ENCODE results near the gene TOGARAM1.

Gene TOGARAM1

GRCh38 chr14:44962334-44963043 lies 499 bp downstream of the TOGARAM1 start:
- in situ Hi-C loops (cut with MboI; ENCODE audit: low pct_unique_long_range_greater_than_20kb, low sequenced_read_pairs) = no loop called here
- peak; percentile 63 for DNase-seq

- in situ Hi-C loops (cut with MboI; ENCODE audit: low pct_unique_long_range_greater_than_20kb, low sequenced_read_pairs) = no loop called here
- DNase-seq = no peak
These were observed 1.1 kb downstream of the TOGARAM1 start for GRCh38 chr14:44963044-44963528.

- in situ Hi-C loops (cut with MboI; ENCODE audit: low pct_unique_long_range_greater_than_20kb, low sequenced_read_pairs) = no loop called here
- DNase-seq = no peak
These were observed 1.9 kb downstream of the TOGARAM1 start for GRCh38 chr14:44963775-44964380.

DNA sequence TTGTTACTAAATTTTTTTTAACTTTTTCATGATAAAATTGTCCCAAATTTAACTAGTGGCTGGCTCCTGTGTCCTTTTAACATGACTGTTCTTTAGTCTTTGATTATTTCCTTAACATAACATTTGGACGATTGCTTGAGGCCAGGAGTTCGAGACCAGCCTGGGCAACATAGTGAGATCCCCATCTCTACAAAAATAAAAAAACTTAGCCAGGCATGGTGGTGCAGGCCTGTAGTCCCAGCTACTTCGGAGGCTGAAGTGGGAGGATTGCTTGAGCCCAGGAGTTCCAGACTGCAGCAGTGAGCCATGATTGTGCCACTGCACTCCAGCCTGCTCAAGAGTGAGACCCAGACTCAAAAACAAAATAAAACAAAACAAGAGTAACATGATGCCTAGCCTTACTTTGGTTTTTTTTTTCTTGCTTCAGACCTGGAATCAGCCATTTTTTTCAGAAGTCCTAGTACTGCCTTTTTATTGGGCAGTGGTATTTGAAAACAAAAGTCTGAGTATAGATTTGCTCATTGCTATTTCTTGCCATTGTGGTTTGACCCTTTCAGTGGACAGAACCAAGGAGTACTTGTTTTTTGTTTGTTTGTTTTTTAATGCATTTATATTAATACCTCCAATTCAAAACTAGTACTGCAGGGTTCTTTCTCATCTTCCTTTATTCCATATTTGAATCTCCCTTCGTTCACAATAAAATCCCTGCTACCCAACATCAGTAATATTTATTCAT lies 4.8 kb downstream of the TOGARAM1 start:
- in situ Hi-C loops (cut with MboI; ENCODE audit: low pct_unique_long_range_greater_than_20kb, low sequenced_read_pairs) = no loop called here
- DNase-seq = no peak

GRCh38 chr14:44968714-44969113 lies 6.7 kb downstream of the TOGARAM1 start:
- DNase-seq = no peak
- in situ Hi-C loops (cut with MboI; ENCODE audit: low pct_unique_long_range_greater_than_20kb, low sequenced_read_pairs) = no loop called here

DNA sequence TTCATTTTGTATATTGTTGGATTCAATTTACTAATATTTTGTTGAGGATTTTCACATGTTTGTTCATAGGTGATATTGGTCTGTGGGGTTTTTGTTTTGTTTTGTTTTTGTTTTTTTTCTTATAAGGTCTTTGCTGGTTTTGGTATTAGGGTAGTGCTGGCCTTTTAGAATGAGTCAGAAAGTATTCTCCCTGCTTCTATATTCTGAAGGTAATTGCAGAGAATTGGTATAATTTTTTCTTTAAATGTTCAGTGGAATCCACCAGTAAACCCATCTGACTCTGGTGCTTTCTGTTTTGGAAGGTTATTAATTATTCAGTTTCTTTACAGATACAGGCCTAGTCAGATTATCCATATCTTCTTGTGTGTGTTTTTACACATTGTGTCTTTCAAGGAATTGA lies 8.9 kb downstream of the TOGARAM1 start:
- in situ Hi-C loops (cut with MboI; ENCODE audit: low pct_unique_long_range_greater_than_20kb, low sequenced_read_pairs) = no loop called here

DNA sequence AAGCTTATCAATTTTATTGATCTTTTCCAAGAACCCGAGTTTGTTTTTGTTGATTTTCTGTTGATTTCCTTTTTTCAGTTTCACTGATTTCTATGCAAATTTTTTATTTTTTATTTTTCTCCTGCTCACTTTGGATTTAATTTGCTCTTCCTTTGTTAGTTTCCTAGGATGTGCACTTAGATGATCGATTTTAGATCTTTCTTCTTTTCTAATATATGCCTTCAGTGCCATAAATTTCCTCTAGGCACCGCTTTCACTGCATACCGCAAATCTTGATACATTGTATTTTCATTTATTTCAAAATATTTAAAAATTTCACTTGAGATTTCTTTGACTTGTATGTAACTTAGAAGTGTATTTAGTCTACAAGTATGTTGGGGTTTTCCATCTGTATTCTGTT lies 9.5 kb downstream of the TOGARAM1 start:
- no peak for DNase-seq
- in situ Hi-C loops (cut with MboI; ENCODE audit: low pct_unique_long_range_greater_than_20kb, low sequenced_read_pairs) = no loop called here

More for the DNA sequence above, 8.9 kb downstream of the TOGARAM1 start:
- DNase-seq = no peak

DNA sequence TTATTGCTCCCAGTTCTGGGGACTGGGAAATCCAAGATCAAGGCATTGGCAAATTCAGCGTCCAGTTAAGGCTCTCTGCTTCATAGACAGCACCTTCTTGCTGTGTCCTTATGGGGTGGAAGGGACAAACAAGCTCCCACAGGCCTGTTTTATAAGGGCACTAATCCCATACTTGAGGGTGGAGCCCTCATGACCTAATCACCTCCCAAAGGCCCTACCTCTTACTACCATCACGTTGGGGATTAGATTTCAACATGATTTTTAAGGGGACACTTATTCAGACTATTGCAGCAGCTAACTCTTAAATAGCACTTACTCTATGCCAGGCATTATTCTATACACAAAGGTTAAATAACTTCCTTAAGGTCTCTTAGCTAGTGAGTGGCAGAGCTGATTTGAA lies 17.3 kb downstream of the TOGARAM1 start:
- in situ Hi-C loops (cut with MboI; ENCODE audit: low pct_unique_long_range_greater_than_20kb, low sequenced_read_pairs) = no loop called here
- DNase-seq = no peak

DNA sequence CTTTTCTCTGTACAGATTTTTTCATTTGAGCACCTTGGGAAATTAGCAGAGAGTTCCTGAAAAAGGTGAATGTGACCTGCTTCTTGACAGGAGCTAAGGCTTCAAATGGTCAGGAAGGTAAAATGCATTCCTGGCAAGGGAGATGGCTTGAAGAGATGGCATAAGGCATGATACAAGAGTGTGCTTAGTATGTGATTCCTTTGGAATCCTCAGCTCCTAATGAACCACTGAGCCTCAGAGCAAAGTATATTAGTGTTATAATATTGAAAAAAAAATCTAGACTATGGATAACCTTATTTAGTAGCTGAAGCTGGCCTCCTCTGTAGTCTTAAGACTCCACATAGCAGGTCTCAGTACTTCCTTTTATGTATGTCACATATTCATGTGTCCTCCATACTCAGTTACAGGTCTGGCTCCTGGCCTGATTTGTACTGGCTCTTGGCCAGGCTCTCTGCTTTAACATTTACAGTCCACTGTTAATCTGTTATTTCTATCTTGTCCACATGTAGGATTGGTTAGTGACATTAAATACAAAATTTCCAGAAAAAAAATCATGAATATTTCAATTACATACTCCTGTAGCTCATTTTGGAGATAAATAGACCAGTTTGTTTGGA lies 17.9 kb downstream of the TOGARAM1 start:
- no peak for DNase-seq
- in situ Hi-C loops (cut with MboI; ENCODE audit: low pct_unique_long_range_greater_than_20kb, low sequenced_read_pairs) = no loop called here

- no peak for DNase-seq
- in situ Hi-C loops (cut with MboI; ENCODE audit: low pct_unique_long_range_greater_than_20kb, low sequenced_read_pairs) = no loop called here
These were observed 19.2 kb downstream of the TOGARAM1 start for GRCh38 chr14:44981198-44981597.

DNA sequence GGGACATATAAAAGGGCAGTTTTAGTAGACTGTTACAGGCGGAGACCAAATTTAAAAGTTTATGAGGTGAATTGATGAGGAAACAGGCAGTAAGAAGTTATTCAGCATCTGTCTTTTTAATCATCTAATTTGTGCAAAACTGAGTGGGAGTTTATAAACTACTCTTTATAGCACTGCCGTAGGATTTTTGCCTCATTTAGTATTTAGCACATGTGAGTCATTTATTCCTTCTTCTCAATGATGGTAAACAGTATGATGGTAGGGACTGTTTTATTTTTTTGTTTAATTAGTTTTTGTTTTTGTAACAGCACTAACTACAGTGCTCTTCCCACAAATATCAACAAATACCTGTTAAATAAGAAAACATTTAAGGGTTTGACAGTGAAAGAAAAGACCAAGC lies 20.6 kb downstream of the TOGARAM1 start:
- no peak for DNase-seq
- in situ Hi-C loops (cut with MboI; ENCODE audit: low pct_unique_long_range_greater_than_20kb, low sequenced_read_pairs) = no loop called here

DNA sequence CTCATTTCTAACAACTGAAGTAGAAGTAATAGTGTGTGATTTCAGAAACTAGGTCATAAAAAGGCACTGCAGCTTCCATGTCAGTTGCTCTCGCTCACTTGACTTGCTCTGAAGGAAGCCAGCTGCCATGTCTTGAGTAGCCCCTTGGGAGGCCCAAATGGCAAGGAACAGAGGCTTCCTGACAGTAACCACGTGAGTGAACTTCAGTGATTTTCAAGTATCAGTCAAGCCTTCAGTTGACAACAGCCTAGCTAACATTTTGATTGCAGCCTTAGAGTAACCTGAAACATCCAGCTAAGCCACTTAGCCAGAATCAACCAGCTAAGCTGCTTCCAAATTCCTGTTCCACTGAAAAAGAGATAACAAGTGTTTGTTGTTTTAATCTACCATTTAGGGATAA lies 26.7 kb downstream of the TOGARAM1 start:
- in situ Hi-C loops (cut with MboI; ENCODE audit: low pct_unique_long_range_greater_than_20kb, low sequenced_read_pairs) = no loop called here
- DNase-seq = no peak

DNA sequence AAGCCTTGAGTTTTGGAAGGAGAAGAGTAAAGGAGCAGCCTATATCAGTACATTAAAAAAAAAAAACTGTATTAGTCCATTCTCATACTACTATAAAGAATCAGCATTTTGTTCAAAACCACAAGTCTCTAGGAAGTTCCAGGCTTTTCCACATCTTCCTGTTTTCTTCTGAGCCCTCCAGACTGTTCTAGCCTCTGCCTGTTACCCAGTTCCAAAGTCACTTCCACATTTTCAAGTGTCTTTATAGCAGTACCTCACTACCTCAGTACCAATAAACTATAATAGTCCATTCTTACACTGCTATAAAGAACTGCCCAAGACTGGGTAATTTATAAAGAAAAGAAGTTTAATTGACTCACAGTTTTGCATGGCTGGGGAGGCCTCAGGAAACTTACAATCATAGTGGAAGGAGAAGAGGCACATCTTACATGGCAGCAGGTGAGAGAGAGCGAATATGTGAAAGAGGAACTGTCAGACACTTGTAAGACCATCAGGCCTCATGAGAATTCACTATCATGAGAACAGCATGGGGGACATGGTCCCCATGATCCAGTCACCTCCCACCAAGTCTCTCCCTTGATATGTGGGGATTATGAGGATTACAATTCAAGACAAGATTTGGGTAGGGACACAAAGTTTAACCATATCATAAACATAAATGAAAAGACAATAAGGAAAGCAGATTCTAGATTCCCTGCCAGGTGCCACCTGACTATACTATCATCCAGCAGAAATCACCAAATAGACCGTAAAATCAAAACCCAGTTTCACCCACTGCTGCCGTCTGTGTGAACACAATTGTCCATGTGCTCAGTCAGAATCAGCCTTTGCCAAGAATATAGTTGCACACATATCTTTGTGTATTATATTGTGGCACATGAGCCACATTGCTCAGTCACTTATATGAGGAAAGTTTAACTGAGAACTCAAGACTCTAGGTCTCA lies 27.8 kb downstream of the TOGARAM1 start:
- in situ Hi-C loops (cut with MboI; ENCODE audit: low pct_unique_long_range_greater_than_20kb, low sequenced_read_pairs) = no loop called here
- peak; percentile 73 for DNase-seq

DNA sequence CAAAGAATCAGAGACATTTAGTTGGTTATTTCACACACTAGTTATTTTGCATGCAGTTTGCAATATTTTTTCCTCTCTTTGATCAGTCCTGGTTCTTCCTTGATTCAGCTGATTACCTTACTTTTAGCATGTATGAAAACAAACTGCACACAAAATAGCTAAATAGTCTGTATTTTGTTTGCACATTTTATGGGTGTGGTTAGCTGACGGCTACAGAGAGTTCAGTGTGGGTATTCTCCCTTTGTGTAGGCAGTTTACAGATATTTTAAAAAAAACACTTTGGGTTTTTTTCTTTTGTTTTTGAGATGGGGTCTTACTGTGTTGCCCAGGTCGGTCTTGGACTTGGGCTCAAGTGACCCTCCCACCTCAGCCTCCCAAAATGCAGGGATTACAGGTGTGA lies 28.5 kb downstream of the TOGARAM1 start:
- DNase-seq = no peak
- in situ Hi-C loops (cut with MboI; ENCODE audit: low pct_unique_long_range_greater_than_20kb, low sequenced_read_pairs) = no loop called here

DNA sequence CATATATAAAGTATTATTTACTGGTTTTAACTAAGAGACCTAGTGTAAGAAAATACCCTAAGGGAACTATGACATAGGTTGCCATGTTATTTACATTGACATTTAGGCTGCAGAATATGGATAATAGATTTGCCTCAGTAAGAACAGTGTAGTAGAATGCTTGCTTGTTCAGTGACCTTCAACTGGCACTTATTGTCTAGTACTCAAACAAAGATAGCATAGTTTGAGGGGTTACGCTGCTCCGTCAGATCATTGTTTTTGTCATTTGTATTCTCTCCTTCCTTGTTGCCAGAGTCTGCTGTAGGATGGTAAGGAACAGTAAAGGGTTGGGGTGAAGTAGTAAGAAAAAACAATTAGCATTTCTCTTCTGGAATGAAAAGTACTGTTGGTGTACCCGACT lies 33.2 kb downstream of the TOGARAM1 start:
- DNase-seq = no peak
- in situ Hi-C loops (cut with MboI; ENCODE audit: low pct_unique_long_range_greater_than_20kb, low sequenced_read_pairs) = no loop called here

DNA sequence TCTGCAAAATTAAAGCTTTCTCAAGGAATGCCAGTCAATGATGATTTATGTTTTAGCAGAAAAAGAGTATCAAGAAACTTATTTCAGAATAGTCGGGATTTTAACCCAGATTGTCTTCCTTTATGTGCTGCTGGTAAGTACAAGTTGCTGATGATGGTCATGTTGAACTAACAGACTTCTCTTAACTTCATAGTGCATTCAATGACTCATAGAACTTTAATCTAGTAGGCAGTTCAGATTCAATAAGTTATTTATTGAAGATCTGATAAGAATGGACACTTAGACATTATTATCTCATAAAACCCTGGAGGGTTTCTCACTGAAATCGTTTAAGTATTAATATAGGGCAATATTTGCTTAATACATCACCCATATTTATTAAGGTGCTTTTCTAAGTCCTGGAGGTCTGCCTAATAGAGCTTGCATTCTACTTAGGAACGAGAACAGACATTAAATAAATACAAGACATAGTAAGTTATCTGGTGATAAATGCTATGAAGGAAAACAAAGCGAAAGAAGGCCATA lies 33.8 kb downstream of the TOGARAM1 start:
- no peak for DNase-seq
- in situ Hi-C loops (cut with MboI; ENCODE audit: low pct_unique_long_range_greater_than_20kb, low sequenced_read_pairs) = no loop called here

DNA sequence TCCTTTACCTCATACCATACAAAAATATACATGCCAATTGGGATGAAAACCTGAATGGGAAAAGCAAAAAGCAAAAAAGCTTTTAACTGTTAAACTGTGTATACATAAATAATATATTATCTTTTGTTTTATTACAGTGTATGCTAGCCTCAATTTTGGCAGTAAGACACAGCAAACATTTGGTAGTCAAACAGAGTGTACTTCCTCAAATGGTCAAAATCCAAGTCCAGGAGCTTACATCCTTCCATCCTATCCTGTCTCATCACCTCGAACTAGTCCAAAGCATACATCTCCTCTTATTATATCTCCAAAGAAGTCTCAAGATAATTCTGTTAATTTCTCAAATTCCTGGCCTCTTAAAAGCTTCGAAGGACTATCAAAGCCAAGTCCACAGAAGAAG lies 41.9 kb downstream of the TOGARAM1 start:
- DNase-seq = no peak
- in situ Hi-C loops (cut with MboI; ENCODE audit: low pct_unique_long_range_greater_than_20kb, low sequenced_read_pairs) = no loop called here

DNA sequence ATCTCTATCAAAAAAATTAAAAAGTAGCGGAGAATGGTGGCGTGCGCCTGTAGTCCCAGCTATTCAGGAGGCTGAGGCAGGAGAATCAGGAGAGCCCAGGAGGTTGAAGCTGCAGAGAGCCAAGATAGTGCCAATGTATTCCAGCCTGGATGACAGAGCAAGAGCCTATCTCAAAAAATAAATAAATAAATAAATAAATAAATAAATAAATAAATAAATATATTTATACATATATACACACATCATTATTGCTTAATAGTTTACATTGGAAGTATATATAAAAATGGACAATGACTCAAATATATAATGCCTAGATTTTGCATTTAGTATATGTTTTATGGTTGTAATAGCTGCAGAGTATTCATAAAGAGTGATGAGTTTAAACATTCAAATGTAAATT lies 53.1 kb downstream of the TOGARAM1 start:
- in situ Hi-C loops (cut with MboI; ENCODE audit: low pct_unique_long_range_greater_than_20kb, low sequenced_read_pairs) = no loop called here
- DNase-seq = no peak

Data from KBM-7 (cell line).